ENCODE measurements around the gene SF3A1.
"Not testable (repeated sequence)": the region's sequence is repeated elsewhere in the genome, so short reads cannot be mapped to it uniquely, and the experiment has no call there.

SF3A1 gene, protein sequence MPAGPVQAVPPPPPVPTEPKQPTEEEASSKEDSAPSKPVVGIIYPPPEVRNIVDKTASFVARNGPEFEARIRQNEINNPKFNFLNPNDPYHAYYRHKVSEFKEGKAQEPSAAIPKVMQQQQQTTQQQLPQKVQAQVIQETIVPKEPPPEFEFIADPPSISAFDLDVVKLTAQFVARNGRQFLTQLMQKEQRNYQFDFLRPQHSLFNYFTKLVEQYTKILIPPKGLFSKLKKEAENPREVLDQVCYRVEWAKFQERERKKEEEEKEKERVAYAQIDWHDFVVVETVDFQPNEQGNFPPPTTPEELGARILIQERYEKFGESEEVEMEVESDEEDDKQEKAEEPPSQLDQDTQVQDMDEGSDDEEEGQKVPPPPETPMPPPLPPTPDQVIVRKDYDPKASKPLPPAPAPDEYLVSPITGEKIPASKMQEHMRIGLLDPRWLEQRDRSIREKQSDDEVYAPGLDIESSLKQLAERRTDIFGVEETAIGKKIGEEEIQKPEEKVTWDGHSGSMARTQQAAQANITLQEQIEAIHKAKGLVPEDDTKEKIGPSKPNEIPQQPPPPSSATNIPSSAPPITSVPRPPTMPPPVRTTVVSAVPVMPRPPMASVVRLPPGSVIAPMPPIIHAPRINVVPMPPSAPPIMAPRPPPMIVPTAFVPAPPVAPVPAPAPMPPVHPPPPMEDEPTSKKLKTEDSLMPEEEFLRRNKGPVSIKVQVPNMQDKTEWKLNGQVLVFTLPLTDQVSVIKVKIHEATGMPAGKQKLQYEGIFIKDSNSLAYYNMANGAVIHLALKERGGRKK

DNA sequence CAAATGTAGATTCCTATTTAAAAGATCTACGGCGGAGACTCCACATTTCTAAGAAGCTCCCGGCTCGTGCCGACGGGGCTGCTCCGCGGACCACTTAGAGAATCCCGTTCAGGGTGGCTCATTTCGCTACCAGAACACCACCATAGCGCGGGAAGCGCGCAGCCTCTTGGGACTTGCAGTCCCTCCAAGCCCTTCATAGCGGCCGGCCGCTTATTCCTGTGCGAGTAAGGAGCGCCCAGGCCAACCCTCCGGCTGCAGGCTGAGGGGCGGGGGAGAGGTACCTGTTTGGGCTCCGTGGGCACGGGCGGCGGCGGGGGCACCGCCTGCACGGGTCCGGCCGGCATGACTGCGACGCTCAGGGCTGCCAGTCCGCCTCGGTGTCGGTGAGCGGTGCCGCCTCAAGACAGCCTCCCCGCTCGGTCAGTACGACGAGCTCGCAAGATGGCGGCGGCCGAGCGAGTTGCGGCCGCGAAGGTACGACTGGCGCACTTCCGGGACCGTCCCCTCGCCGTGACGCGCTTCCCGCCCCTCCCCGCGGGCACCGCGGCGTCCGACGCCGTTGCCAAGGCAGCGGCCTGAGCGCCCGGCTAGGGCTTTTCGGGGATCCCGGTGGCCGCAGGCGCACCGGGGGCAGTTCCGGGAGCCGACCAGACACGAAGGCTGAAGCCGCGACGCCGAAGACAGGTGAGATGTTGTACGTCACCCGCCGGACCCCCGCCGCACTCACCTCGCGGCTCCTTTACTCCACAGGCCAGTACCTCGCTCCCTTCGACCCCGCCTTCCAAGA is at the start of gene SF3A1, which contains the start of gene CCDC157:
Gene SF3A1 (minus strand): TSS at position 446 of the 787 bp plus-strand sequence. CDS start 102 bp downstream, at position 344.
Gene CCDC157 (plus strand): TSS at position 559 of the 787 bp plus-strand sequence. CDS start 8,994 bp downstream, outside the sequence.
- DNase-seq: peak; percentile 89

DNA sequence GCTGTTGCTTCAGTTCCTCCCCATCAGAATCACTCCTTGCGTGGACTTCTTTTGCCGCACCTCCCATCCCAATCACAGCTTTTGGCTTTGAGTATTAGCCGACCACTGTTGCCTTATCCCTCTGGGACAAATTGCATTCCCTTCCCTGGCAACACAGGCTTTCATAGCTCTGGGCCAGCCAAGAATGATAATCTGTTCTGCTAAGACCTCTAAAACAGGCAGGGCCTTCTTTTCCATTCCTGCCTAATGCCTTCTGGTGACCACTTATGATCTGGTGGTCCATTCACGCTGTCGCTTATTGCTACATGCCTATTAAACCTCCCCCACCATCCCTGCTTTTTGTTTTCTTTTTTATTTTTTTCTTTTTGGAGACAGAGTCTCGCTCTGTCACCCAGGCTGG is 49.7 kb upstream of the SF3A1 start:
- DNase-seq: no peak

DNA sequence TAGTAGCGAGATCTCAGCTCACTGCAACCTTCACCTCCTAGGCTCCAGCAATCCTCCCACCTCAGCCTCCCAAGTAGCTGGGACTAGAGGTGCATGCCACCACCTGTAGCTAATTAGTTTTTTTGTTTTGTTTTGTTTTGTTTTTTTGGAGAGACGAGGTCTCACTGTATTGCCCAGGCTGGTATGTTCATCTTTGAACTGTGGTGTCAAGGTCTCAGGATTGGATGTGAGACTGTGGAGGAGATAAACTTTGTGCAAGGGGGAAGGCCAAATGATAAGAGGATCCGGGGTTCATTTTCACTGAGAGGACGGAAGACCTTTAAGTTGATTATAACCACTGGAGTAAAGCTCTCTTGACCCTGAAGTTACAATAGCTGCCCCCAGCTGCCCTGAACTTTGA is 49.0 kb upstream of the SF3A1 start:
- no peak for DNase-seq

DNA sequence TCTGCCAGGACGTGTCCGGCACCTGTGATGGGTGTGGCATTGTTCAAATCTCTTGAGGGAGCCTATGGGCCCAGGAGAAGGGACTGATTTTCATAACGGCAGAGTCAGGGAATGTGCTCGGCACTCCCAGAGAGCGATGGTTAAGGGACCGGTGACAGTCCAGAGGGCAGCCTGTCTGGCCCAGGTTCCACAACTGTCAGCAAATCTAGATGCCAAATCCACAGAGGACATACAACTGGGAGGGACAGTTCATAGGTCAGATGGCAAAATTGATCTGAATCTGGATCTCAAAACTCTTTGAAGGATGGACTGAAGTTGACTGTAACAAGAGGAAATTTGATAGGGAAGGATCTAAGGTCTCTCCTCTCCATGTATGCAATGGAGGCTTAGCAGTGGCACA is 47.6 kb upstream of the SF3A1 start:
- no peak for DNase-seq

DNA sequence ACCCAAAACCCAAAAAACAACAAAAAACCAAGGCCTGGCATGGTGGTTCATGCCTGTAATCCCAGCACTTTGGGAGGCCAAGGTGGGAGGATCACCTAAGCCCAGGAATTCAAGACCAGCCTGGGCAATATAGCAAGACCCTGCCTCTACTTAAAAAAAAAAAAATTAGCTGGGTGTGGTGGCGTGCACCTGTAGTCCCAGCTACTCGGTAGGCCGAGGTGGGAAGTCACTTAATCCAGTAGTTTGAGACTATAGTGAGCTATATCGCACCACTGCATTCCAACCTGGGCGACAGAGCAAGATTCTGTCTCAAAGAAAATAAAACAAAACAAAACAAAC is 46.0 kb upstream of the SF3A1 start:
- DNase-seq: not testable (repeated sequence)

DNA sequence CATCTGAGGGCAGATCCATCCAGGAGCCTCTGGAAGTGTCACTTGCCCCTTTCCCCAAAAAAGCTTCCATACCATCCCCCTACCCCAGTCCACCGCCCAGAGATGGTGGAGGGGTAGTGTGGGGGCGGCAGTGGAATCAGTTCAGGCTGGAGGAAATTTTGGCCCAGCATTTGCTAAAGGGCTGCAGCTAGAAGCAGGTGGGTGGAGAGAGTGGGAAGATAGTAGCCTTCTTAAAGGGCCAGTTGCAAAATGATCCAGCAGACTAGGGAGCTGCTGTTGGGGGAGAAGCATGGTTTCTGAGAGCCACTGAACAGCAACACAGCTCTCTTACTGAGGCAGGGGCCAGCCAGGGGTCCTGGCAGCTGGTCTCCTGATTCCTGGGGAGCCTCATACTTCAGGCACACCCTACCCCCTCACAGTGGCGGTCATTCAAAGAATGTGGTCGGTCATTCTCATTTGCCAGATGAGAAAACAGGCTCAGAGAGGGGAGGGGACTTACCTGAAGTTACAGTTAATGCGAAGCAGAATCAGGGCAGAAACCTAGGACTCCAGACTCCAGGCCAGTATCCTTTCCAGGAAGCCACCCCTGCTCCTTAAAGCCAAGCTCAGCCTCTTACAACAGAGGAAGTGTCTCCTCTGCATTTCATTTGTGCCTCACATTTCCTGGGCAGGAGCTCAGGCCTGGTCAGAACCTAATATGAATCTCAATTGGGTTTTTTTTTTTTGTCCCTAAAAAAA is 45.5 kb upstream of the SF3A1 start:
- no peak for DNase-seq

DNA sequence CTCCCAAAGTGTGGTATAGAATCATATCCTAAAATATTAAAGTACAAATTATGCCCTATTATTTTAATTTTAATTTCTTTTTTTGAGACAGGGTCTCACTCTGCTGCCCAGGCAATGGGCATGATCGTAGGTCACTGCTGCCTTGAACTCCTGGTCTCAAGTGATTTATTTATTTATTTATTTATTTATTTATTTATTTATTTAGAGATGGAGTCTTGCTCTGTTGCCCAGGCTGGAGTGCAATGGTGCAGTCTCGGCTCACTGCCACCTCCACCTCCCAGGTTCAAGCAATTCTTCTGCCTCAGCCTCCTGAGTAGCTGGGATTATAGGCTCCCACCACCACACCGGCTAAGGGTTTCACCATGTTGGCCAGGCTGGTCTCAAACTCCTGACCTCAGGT is 44.3 kb upstream of the SF3A1 start:
- DNase-seq: not testable (repeated sequence)

DNA sequence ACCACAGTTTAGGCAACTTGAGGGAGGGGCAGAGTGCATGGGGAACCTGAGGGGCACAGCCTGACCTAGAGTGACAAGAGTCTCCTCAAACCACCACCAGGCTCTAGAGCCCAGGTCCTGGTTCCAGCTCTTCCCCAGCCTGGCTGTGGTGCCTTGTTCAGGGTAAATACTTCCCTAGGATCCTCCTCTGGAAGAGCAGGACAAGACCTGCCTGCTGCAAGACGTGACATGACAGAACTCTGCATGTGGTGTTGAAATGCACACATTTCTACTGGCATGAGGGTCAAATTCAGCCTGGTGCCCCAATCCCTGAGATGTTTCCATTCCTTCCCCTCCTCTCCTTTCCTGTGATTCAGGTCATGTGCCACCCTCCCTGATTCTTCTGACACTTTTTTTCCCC is 43.5 kb upstream of the SF3A1 start:
- no peak for DNase-seq

DNA sequence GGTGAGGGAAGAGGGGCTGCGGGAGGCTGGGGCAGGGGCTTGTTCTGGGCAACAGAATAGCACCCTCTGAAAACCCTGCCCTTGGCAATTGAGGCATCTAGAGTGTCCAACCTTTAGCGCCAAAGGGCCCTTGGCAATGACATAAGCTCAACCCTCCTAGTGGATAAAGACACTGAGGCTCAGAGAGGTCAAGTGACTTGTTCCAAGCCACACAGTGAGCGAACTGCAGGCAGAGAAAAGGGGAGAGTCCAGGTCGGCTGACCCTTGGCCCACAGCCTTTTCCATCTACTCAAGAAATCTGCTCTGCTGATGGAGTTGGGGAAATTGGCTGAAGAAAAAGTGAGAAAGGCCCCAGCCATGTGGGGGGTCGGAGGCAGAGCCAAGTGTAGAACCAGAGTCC is 43.0 kb upstream of the SF3A1 start:
- no peak for DNase-seq

DNA sequence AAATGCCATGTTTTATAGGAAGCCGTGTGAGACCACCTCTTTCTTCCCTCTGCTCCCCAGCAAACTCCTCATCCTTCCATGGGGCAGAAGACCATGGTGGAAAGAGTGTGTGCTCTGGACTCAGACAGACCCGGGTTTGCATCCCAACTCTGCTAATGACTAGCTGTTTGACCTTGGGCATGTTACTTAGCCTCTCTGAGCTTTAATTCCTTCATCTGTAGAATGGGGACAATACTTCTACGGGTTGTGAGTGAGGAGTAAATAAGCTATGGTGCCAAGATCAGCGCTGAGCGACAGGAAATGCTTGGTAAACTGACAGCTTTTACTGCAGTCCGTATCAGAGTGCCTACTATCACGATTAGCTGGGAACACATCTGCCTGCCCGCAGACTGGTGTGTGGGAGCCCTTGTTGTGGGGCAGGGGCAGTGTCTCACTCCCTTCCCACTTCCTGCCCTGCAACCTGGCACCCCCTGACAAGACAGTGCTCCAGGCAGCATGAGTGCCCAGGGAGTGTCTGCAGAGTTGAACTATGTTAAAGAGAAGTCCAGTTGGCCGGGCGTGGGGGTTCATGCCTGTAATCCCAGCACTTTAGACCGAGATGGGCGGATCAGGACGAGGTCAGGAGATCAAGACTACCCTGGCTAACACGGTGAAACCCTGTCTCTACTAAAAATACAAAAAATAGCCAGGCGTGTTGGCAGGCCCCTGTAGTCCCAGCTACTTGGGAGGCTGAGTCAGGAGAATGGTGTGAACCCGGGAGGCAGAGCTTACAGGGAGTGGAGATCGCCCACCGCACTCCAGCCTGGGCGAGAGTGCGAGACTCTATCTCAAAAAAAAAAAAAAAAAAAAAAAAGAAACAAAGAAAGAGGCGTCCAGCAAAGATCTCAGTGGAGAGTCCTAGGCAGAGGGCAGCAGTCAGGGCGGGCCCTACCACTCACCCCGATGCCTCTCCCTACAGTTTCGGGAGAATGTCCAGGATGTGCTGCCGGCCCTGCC is 42.3 kb upstream of the SF3A1 start:
- DNase-seq: peak; percentile 41

DNA sequence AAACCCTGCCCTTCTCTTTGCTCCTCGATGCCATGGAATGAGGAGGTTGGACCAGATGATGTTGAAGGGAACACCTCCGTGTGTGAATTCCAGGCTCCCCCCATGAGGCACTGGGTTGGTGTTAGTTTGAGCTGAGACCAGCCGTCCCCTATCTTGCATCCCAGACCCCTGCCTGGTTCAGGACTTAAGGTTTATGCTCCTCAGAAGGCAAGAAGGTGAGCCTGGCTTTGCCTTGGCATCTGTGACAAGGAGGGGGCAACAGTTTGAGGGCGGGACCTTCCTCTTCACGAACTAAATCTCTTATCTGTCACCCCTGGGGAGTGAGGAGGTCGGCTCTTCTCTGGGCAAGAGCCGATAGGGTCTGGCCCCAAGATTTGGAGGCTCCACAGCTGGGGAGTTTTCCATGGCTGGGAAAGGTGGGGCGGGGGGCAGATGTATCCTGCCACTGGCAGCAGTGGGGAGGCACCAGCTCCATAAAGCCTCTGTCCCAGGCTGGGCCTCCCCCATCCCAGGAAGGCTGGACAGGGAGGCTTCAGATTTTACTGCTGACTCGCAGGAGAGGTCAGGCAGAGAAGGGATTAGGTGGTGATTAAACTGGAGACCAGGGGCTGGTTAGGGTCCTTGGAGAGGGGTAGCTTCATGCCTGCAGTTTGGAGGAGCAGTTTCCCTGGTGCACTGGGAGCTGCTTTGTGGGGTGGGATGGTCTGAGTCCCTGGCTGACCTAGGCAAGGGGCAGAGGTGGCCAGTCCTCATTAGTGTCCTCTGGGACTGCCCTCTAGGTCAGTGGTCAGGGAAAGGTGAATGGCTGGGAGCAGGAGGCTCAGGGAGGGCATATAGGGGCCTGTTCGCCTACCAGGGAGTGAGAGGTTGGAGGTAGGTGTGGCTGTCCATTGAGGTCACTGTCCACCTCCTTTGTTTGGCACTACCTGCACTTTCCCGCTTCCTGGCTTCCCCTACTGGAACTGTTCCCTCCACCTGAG is 41.3 kb upstream of the SF3A1 start:
- peak; percentile 24 for DNase-seq

DNA sequence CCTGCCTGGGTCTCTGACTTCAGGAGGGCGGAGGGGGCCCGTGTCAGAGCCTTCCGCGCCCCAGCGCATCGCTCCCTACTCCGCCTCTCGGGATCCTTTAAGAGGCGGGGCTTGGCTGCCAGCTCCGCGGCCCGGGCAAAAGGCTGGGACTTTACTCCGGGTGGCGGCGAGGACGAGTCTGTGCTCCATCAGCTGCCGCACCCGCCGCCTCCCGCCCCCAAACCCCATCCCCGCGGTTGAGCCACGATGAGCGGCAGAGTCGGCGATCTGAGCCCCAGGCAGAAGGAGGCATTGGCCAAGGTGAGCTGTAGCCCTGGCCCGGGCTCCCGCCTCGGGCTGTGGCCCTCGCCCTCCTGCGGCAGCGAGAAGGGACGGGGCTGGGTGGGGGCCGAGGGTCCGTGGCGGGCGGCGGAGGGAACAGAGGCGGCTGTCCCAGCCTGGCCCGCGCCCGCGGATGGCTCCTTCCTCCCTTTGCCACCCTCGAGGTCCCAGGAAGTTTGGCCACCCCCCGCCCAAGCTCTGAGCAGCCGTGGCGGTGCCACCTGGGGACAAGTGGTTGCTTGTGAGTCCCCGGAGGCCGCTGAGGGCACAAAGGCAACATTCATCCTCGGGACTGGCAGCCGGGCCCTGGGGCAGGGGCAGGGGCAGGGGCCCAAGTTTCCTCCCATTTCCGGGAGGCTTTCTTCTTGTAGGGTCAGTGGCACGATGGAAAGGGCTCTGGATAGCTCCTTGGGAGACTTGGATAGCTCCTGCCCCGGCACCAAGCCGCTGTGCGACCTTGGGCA is 40.4 kb upstream of the SF3A1 start, which contains the start of gene SEC14L2:
Gene SEC14L2 (plus strand): TSS at position 148 of the 785 bp plus-strand sequence. CDS start 99 bp downstream, at position 247.
- DNase-seq: peak; percentile 78

DNA sequence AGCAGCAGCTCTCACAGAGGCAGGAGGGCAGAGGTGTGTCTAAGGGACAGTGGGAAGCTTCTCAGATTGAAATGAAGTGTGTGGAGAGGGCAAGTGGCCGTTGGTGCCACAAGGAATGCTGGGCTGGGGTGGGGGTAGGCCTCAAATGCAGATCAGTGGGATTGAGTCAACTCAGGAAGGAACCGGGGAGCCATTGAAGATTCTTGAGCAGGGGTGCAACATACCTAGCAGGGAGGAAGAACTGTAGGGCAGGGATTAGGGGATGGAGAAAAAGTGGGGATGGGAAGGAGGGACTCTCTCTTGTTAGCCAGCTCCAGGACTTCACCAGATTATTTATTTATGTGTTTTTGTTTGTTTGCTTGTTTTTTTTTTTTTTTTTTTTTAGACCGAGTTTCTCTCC is 37.2 kb upstream of the SF3A1 start:
- no peak for DNase-seq

DNA sequence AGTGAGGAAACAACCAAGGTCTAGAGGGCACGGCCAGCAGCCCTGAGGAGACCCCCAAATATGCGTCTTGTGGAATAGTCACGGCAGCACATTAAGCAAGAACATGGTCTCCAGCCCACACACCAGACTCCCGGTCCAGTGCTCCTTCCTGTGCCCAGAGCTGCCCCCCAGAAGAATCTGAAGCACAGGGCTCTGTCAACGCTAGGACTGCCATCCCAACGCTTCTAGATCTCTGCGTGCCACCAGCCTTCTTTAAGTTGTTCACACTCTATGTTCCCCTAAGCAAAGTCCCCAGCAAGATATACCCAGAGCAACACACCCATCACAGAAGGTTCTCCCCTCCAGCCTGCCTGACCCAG is 36.6 kb upstream of the SF3A1 start:
- no peak for DNase-seq

DNA sequence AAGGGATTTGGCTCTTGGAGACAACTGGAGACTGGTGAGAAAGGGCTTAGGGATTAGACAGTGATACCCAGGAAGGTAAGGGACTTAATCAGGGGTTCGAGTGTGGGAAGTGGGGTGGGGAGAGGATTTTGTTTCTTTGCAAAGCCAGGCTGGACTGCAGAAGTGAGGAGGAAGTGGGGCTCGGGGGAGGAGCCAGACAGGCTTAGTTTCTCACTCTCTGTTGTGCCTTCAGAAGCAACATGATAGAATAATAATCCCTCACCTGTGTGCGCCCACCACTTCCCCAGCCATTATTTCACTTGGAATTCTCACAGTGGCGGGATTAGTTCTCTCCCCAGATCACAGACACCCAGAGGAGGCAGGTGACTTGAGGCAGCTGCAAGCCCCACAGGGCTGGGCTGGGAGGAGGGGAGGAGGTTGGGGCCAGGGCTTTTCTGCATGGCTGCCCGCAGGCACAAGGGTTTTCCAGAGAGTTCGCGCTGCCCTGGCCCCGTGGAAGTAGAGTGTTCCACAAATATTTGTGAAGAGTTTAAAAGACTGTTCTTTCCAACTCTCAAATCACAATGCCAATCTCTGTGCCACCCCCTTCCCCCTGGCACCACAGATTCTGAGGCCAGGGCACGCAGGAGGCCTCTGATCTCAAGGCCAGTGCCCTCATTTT is 36.1 kb upstream of the SF3A1 start:
- peak; percentile 31 for DNase-seq

DNA sequence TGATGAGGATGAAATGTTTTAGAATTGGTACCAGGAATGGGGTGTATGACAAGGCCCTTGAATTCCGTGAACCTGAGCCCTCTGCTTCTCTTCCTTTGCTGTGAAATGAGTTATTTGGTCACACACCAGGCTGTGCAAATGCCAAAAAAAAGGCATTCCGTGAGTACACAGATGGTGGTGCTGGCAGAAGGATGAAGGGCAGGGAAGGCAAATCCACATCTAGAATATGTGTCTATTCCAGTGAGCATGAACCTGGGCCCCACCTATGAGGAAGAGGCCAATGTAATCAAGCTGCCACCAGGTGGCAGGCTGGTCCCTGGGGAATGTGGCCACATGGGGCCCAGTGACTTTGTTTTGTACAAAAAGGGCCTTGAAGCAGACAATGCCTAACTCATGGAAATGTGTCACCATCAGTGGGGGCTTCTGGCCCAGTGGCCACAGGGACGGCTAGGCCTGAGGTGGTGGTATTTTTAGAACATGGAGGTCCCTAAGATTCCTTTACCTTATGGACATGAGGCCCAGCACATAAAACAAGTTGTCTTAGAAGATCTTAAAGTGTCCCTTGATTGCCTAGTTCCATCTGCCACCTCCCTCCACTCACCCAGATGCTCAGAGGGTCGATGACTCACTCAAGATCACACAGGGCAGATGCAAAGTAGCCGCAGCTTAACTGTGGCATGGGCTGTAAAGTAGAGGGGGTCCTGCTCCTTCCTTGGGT is 34.4 kb upstream of the SF3A1 start:
- peak; percentile 88 for DNase-seq

DNA sequence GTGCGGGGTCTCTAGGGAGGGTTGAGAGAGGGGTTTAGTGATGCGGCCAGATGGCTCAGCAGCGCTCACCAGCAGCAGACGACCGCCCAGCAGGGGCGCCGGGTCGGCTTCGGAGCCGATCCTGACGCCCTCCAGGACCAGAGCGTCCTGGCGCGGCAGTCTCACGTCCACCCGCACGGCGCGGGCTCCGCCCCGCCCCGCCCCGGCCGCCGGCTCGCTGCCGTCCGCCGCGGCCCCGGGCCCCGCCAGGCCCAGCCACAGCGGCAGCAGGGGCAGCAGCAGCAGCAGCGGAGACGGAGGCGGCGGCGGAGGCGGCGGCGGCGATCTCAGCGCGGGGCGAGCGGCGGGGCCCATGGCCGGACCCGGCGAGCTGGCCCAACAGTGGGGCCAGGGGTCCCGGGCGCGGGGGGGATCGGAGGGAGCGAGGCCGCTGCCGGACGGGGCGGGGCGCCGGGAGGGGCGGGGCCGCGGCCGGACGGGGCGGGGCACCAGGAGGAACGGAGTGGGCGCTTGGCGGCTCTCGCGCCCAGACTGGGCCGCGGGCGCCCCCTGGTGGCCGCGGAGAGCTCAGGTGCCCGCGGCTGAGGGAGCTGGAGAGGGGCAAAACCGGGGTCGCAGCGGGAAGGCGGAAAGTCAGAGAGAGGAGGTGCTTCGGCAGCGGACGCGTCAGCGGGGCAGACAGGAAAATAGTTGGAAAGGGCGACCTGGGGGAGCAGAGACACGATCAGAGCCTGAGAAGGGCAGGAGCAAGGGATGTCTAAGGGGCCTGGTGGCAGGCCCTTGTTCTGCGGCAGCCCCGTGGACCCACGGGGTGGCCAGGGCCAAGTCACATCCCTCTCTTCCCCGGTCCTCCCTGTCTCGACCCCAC is 30.5 kb upstream of the SF3A1 start, which contains the start of gene RNF215:
Gene RNF215 (minus strand): TSS at position 452 of the 868 bp plus-strand sequence. CDS start 98 bp downstream, at position 354.
- DNase-seq: peak; percentile 84

Measured in CD4-positive, alpha-beta T cell treated with Interleukin-17A for 4 hours (primary cell).